CMK (cell line): ENCODE results near the gene TMPRSS6.
"Not testable (repeated sequence)": the region's sequence is repeated elsewhere in the genome, so short reads cannot be mapped to it uniquely, and the experiment has no call there.

Experiments used
- DNase-seq: peaks from one replicate; pipeline ENCODE4 v3.0.0-alpha.2; 2010; ENCODE audit warnings: low read depth

TMPRSS6 gene

DNA sequence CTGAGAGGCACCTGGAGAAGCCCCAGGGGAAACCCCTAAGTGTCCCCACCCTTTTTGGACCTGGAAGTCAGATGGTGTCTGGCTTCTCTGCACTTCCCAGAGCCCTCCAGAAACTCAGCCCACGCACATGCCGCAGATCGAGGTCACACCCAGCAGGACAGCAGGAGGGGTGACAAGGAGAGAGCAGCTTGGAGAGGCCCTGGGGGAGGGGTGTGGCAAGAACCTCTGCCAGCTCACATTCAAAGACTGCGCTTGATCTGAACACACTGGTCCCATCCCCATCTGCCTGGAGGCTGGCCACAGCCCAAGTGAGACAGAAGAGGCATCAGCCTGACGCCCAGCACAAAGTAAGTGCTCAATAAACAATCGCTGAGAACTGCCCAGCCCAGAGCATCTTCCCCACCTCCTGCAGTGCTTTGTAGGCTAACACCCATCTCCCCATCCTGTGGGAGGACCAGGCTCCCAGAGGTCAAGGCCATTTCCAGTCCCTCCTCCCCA is 21.4 kb downstream of the TMPRSS6 start:
- DNase-seq = peak; percentile 4

- no peak for DNase-seq
Measured at GRCh38 chr22:37086184-37086583, 23.3 kb downstream of the TMPRSS6 start.

GRCh38 chr22:37084385-37084784 is 25.1 kb downstream of the TMPRSS6 start:
- no peak for DNase-seq

GRCh38 chr22:37083914-37084313 is 25.6 kb downstream of the TMPRSS6 start:
- no peak for DNase-seq

GRCh38 chr22:37082251-37082873 is 27.2 kb downstream of the TMPRSS6 start:
- DNase-seq = no peak

GRCh38 chr22:37080838-37081237 is 28.7 kb downstream of the TMPRSS6 start:
- no peak for DNase-seq

DNA sequence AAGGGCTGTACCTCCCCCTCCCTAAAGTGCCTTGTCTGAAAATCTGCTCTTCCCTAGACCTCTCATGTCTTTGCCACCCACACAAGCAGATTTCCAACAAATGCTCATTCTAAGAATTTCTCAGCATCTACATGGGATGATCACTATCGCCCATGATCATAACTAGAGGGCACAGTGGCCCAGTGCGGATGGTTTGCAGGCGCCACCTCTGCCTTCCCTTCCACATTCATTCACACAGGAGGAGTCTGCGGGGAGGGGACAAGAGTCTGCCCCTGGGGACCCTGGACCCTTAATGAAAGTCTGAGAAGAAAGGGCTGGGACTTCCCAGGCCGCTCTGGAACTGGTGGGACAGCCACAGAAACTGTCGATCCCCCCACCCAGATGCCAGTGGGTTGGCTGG is 29.1 kb downstream of the TMPRSS6 start:
- DNase-seq = no peak

- peak; percentile 5 for DNase-seq
Measured at GRCh38 chr22:37079668-37080171, 29.8 kb downstream of the TMPRSS6 start.

DNA sequence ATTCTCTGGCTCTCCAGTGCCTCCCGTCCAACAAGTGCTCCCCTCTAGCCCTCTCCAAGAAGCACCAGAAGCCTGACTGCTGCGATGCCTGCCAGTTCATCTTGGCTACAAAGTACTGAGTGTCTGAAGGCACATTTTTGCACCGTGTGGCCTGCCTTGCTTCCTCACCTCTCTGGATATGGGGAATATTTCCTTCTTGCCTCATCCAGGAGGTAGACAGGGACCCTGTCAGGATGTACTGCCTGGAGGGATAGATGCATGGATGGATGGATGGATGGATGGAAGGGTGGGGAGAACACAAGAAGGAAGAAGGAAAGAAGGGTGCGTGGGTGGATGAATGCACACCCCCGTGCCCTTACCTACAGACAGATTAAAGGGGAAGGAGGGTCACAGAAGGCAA is 30.4 kb downstream of the TMPRSS6 start:
- no peak for DNase-seq

DNA sequence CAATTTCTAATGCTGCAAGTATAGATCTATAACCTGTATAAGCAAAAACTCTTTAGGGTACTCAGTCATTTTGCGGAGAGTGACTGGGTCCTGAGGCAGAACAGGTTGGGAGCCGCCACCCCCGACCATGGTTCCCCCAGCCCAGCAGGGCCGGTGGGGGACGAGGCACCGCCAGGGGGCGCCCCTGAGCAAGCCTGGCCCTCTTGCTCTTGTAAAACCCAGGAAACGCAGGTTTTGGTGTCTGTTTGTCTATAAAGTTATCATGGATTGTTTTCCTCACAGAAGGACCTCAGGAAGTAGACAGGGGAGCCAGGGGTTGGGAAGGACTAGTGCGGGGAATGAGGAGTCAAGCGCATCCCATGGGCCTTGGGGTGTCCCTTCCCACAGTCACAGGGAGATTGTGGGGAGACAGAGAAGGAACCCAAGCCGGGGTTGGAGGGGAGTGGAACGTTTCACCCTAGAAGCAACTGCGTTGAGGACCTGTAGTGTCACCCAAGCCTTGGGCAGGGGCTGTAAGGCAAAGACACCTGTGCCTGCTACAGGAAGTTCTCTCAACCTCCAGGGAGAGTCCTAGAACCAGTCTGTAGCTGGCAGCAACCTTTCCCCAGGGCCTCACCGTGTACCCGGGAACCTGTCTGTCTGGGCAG is 31.6 kb downstream of the TMPRSS6 start:
- peak; percentile 36 for DNase-seq

DNA sequence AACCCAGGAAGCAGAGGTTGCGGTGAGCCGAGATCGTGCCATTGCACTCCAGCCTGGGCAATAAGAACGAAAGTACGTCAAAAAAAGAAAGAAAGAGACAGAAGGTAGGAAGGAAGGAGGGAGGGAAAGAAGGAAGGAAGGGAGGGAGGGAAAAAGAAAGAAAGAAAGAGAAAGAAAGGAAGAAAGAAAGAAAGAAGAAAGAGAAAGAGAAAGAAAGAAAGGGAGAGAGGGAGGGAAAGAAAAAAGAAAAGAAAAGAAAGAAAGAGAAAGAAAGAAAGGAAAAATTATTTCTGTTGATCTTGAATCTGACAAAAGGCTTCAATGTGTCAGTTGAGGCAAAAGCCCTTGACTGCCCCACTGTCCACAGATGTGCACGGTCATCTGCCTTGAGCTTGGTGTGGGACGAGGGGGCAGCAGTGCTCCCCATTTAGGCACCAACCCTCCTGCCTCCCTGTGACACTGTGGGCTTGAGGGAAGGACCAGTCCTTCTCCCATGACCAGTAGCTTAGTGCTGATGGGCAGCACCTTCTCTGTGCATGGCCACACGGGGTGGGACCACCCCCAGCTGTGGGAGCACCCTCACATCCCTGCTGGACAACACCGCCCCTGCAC is 33.6 kb downstream of the TMPRSS6 start:
- no peak for DNase-seq

DNA sequence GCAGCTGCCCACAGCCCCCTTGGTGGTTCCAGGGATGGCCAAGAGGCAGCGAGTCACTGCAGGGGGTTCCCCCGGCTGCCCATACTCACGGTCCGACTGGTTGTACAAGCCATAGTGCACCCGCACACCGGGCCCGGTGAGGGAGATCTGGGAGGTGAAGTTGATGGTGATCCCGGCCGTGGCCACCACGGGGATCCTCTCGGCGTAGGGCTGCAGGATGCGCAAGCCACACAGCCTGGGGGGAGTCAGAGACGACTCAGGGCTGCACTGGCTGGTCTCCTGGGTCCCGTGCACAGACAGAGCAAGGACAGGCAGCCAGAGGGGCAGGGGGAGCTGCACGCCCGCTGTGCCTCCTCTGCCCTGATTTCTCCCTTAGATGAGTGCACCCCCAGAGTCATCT is 34.5 kb downstream of the TMPRSS6 start:
- DNase-seq = no peak

DNA sequence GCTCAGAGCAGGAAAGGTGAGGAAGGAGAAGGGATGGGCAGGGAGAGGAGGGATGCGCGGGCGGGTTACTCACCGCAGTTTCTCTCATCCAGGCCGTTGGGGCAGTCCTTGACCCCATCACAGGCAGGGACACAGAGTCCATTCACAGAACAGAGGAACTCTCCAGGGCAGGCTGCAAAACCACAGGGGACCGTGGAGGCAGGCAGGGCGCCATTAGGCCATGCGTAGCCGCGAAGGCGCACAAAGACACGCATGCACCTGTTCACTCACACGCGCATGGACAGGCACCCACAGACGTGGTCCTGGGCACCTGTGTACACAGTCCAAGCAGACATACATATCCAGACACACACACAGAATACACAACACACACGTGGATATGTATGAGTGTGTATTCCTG is 35.0 kb downstream of the TMPRSS6 start:
- DNase-seq = no peak

DNA sequence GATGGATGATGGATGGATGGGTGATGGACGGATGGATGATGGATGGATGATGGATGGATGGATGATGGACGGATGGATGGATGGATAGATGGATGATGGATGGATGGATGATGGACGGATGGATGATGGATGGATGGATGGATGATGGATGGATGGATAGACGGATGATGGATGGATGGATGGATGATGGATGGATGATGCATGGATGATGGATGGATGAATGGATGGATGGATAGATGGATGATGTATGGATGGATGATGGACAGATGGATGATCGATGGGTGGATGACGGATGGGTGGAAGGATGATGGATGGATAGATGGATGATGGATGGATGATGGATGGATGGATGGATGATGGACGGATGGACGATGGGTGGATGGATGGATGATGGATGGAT is 36.8 kb downstream of the TMPRSS6 start:
- DNase-seq = no peak

DNA sequence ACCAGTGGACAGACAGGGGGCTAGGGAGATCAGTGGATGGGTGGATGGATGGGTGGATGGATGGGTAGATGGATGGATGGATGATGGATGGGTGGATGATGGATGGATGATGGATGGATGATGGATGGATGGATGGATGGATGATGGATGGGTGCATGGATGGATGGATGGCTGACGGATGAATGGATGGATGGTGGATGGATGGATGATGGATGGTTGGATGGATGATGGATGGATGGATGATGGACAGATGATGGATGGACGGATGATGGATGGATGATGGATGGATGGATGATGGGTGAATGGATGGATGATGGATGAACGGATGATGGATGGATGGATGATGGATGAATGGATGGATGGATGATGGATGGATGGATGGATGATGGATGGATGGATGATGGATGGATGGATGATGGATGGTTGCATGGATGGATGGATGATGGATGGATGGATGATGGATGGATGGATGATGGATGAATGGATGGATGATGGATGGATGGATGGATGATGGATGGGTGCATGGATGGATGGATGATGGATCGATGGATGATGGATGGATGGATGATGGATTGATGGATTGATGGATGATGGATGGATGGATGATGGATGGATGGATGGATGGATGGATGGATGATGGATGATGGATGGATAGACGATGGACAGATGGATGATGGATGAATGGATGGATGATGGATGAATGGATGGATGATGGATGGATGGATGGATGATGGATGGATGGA is 37.5 kb downstream of the TMPRSS6 start:
- not testable (repeated sequence) for DNase-seq

- DNase-seq = no peak
Measured at GRCh38 chr22:37070744-37071143, 38.8 kb downstream of the TMPRSS6 start.

DNA sequence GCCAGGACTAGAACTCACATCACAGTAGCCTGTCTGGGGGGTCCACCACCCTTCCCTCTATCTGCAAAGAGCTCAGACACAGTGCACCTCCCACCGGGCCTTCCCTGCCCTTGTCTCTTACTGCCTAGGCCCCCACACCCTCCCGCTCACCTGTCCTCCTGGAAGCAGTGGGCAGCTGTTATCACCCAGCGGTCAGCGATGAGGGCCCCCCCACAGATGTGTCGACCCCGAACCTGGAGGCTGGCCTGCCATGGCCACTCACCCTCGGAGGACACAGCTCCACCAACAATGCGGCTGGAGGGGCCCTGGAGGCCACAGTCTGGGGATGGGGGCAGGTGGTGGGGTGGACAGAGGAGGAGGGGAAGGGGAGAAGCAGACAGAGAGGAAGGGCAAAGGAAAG is 39.2 kb downstream of the TMPRSS6 start:
- no peak for DNase-seq

DNA sequence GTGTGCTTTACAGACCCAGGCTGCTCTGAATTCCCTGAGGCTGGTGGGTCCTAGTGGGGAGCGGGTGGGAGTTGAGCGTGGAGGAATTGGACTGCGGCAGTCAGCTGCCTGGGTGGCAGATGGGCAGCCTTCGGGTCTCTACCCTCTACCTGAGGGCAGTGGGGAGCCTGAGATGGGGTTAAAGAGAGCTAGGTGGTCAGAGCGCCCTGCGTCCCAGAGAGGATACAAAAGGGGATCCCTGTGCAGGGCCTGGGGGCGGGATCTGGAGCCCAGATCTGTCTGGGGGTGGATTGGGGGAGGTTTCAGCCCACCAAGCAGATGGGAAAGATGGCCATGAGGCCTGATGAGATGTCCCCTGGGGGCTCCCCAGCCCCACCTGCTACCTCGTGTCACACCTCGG is 39.8 kb downstream of the TMPRSS6 start:
- no peak for DNase-seq

GRCh38 chr22:37069319-37069718 is 40.2 kb downstream of the TMPRSS6 start:
- no peak for DNase-seq

- no peak for DNase-seq
Measured at GRCh38 chr22:37068859-37069258, 40.7 kb downstream of the TMPRSS6 start.

GRCh38 chr22:37067428-37067827 is 42.1 kb downstream of the TMPRSS6 start:
- DNase-seq = no peak

DNA sequence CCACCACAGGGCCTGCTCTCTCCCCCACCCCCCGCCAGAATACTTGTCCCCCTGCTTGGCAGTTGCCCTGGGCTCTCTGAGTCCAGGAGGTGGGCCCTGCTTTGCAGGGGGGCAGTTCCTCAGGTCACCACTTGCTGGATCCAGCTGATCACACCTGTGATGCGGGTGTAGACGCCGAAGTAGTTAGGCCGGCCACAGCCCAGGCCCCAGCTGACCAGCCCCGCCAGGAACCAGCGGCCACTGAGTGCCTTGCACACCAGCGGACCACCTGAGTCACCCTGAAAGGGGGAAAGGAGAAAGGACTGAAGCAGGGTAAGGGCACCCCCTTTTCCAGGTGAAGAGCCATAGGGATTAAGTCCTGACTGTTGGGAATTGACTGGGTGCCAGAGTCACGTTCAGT is 43.6 kb downstream of the TMPRSS6 start:
- DNase-seq = no peak

GRCh38 chr22:37065180-37065579 is 44.3 kb downstream of the TMPRSS6 start:
- no peak for DNase-seq
